Activated CD4-positive, alpha-beta T cell treated with anti-CD3 and anti-CD28 coated beads, Interleukin-2, amount 10 ng/mL, durations not matched to agents 7 days and 5 days (primary cell): ENCODE data around the gene RNFT2. TPM values are rescaled to one million over a fixed set of nuclear protein-coding genes. Genes with fewer than 3 reads are reported as not detected.

ENCODE experiments used
- CTCF ChIA-PET: fragments of 350-600 bp; sonication (Branson Sonifier 250); formaldehyde crosslinking; loops from one replicate; lab custom pipeline; 2021; ENCODE audit warnings: antibody characterized with exemption; lab: Charles Lee
- POLR2A ChIA-PET: fragments of 350-600 bp; sonication (Branson Sonifier 250); formaldehyde crosslinking; loops from one replicate; lab custom pipeline; 2021; ENCODE audit warnings: antibody characterized with exemption; lab: Charles Lee
- DNase-seq: peaks from one replicate; pipeline ENCODE4 v3.0.0-alpha.2; 2020
- H3K27ac Mint-ChIP-seq: one replicate; pipeline ENCODE4 v1.8.0; 2021; ENCODE audit warnings: mild to moderate bottlenecking, moderate library complexity, mixed read lengths
- H3K27me3 Mint-ChIP-seq: one replicate; pipeline ENCODE4 v1.8.0; 2021; ENCODE audit warnings: mixed read lengths
- H3K36me3 Mint-ChIP-seq: one replicate; pipeline ENCODE4 v1.8.0; 2021; ENCODE audit warnings: low read depth, mixed read lengths
- H3K4me1 Mint-ChIP-seq: one replicate; pipeline ENCODE4 v1.8.0; 2021; ENCODE audit warnings: mixed read lengths
- H3K4me3 Mint-ChIP-seq: one replicate; pipeline ENCODE4 v1.8.0; 2021; ENCODE audit warnings: mild to moderate bottlenecking, moderate library complexity, mixed read lengths
- H3K9me3 Mint-ChIP-seq: one replicate; pipeline ENCODE4 v1.8.0; 2021; ENCODE audit warnings: mixed read lengths
- total RNA-seq, 2 experiments: library from RNA; stranded (reverse); gene quantifications; one replicate each; pipeline ENCODE4 v1.2.3, GENCODE V29; 2021

RNFT2 gene
- total RNA-seq, 2 experiments from 2014 or later, result 11.7 to 15.1 TPM

DNA sequence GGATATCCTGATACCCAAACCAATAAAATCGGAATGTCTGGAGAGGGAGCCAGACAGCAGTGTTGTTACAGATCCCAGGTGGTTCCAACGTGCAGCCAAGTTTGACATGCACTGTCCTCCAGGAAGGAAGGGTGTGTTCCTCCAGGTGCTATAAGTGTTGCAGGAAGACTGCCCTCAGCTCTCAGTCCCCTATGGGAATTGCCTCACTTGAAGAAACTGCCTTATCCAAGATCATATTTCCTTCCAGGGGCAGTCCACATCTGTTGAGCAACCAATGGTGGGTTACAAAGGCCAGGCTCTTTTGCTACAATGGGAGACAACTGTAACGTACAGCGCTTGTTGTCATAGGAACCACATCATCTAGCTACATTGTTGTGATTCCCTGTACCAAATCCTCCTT lies 159.4 kb downstream of the RNFT2 start:
- H3K4me3 Mint-ChIP-seq, result no peak overlapping the region
- no peak for DNase-seq
- no peaks in the 10 kb centered on the region for H3K9me3 Mint-ChIP-seq
- no peaks in the 10 kb centered on the region for H3K4me1 Mint-ChIP-seq
- ChIA-PET CTCF (no interaction called here), POLR2A (no interaction called here)
- H3K27ac Mint-ChIP-seq, result no peak overlapping the region
- peaks cover 43% of the 10 kb centered on the region for H3K27me3 Mint-ChIP-seq
- H3K36me3 Mint-ChIP-seq, result no peaks in the 10 kb centered on the region

DNA sequence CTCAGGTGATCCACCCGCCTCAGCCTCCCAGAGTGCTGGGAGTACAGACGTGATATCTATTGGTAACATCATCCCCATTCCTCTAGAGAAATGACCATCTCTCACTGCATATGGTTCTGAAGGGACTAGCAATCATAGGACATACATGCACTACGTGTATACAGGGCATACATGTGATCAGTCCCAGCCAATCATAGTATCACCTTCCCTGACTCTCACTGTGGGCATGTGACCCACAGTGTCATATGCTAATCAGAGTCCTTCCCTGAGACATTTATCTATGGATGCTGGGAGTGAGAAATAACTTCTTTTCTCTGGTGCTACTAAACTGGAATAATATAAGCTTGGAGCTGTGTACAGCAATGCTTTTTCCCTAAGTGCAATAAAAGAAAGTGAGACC lies 160.6 kb downstream of the RNFT2 start:
- Mint-ChIP-seq H3K4me1 (no peaks in the 10 kb centered on the region), H3K4me3 (no peak overlapping the region), H3K36me3 (no peaks in the 10 kb centered on the region), H3K9me3 (no peaks in the 10 kb centered on the region), H3K27ac (no peak overlapping the region), H3K27me3 (peaks cover 42% of the 10 kb centered on the region)
- no peak for DNase-seq
- ChIA-PET POLR2A (no interaction called here), CTCF (no interaction called here)

DNA sequence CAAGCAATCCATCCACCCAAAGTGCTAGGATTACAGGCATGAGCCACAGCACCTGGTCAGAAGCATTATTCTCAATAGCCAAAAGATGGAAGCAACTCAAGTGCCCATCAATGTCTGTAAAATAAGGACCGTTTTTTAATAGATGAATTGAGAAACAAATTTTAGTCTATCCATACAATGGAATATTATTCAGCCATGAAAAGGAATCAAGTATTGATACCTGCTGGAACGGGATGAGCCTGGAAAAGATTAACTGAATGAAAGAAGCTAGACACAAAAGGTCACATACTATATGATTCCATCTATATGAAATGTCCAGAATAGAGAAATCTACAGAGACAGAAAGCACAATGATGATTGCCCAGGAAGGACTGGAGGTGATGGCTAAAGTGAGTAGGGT lies 163.5 kb downstream of the RNFT2 start:
- CTCF ChIA-PET, result interaction anchor here (1.6 kb wide), 1 partner anchor 9 kb away, joined by 3 read pairs; the partner anchor contains the start of gene FBXW8

More for the DNA sequence above, 163.5 kb downstream of the RNFT2 start:
- H3K27me3 Mint-ChIP-seq, result peaks cover 41% of the 10 kb centered on the region
- POLR2A ChIA-PET, result no interaction called here
- no peaks in the 10 kb centered on the region for H3K36me3 Mint-ChIP-seq
- H3K27ac Mint-ChIP-seq, result no peak overlapping the region
- no peaks in the 10 kb centered on the region for H3K4me1 Mint-ChIP-seq
- H3K9me3 Mint-ChIP-seq, result no peaks in the 10 kb centered on the region
- DNase-seq, result no peak
- H3K4me3 Mint-ChIP-seq, result no peak overlapping the region

Other genes starting within 250 kb of the RNFT2 start
- 1 to 10 TPM; 1.0 to 1.5 TPM for gene MAP1LC3B2, start 178.9 kb upstream of the RNFT2 start, total RNA-seq
- gene SPRING1, start 246 bp upstream of the RNFT2 start, total RNA-seq, result 10 to 100 TPM; 28.8 to 31.7 TPM
- gene HRK, start 143.1 kb downstream of the RNFT2 start, total RNA-seq, result not detected
- 10 to 100 TPM; 12.5 to 13.2 TPM for gene FBXW8, start 172.6 kb downstream of the RNFT2 start, total RNA-seq